ENCODE results near the gene ZSCAN18.

Gene ZSCAN18

GRCh38 chr19:58044886-58045285 lies 53.1 kb downstream of the ZSCAN18 start:
- DNase-seq (ENCODE audit: low read depth): no peak

GRCh38 chr19:58044391-58044790 lies 53.6 kb downstream of the ZSCAN18 start:
- no peak for DNase-seq (ENCODE audit: low read depth)

GRCh38 chr19:58042495-58043340 lies 55.3 kb downstream of the ZSCAN18 start:
- no peak for DNase-seq (ENCODE audit: low read depth)

- DNase-seq (ENCODE audit: low read depth): no peak
These were observed 57.1 kb downstream of the ZSCAN18 start for GRCh38 chr19:58040751-58041525.

- DNase-seq (ENCODE audit: low read depth): no peak
These were observed 59.3 kb downstream of the ZSCAN18 start for GRCh38 chr19:58038688-58039204.

- no peak for DNase-seq (ENCODE audit: low read depth)
These were observed 59.9 kb downstream of the ZSCAN18 start for GRCh38 chr19:58037927-58038687.

- DNase-seq (ENCODE audit: low read depth): no peak
These were observed 62.2 kb downstream of the ZSCAN18 start for GRCh38 chr19:58035863-58036262.

GRCh38 chr19:58034477-58034793 lies 63.6 kb downstream of the ZSCAN18 start:
- no peak for DNase-seq (ENCODE audit: low read depth)

Data from stimulated activated CD8-positive, alpha-beta memory T cell treated with anti-CD3 and anti-CD28 coated beads, Interleukin-15, amount 100 ng/mL, for 24 hours (primary cell).